GM18951 (cell line): ENCODE measurements around the gene GSKIP.
"Not testable (repeated sequence)": the region's sequence is repeated elsewhere in the genome, so short reads cannot be mapped to it uniquely, and the experiment has no call there.

Experiments
- POLR2A ChIP-seq: IDR thresholded peaks from 4 replicates; pipeline ENCODE4 v1.6.1; 2011; ENCODE audit warnings: mild to moderate bottlenecking; ENCODE audit not compliant: insufficient read length, insufficient read depth; ENCODE audit errors: extremely low read depth
- in situ Hi-C: fragments of 300-500 bp; cut with MboI; formaldehyde crosslinking; loops from one replicate; pipeline ENCODE4 v1.12.0; 2022; ENCODE audit warnings: low sequenced_read_pairs, mixed read lengths, inconsistent platforms; ENCODE audit not compliant: unreplicated experiment

GSKIP gene, protein sequence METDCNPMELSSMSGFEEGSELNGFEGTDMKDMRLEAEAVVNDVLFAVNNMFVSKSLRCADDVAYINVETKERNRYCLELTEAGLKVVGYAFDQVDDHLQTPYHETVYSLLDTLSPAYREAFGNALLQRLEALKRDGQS

DNA sequence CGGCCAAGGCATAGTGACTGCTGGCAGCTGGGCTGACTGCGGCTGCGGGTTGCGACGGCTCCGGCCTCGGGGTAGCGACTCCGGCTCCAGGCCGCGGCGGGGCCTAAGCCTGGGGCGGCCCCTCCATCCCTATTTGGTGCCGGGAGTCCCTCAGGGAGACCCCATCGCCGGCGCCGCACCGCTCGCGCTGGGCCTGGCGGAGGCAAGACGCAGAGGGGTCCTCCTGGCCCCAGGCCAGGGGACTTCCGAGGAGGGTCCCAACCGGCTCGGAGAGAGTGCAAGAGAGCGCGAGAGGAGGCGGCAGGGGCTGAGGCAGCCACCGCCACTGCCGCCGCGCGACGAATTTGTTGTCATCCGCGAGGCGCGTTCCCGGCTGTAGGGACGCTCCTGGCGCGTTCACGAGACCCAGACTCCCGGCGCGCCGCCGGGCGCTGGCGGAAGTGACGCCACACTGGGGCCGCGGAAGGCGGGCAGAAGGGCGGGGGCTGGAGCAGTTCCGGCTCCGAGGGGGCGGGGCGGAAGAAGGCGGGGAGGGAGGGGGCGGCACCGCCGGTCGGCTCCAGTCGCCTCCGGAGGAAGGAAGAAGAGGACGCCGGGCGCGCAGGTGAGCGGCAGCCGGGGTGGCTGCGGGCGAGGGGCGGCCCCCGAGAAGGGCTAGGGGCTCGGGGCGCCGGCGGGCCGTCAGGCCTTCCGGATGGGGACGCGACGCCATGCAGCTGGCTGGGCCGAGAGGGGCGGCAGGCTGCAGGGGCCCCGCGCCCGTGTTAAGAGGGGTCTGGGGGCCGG is at the start of gene GSKIP, which contains the start of gene ATG2B:
Gene GSKIP (plus strand): TSS at position 562 of the 786 bp plus-strand sequence. CDS start 18,722 bp downstream, outside the sequence.
Gene ATG2B (minus strand): TSS at position 377 of the 786 bp plus-strand sequence. CDS start 365 bp downstream, at position 12.
- in situ Hi-C loops = no loop called here
- peak; percentile 82 for TF ChIP-seq POLR2A

DNA sequence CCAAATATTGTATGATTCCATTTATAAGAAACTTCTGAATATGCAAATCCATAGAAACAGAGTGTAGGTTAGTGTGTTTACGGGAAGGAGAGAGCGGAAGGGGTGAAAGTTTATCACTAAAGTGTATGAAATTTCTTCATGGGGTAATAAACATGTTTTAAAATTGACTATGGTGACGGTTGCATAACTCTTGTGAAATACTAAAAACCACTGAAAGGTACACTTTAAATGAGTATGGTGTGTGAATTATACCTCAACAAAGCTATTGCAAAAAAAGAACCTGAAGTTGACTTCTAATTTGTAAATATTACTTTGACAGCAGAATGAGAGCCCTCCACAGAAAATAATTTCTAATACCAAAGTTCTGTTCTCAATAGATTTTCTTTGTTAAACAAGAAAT is 47.2 kb upstream of the GSKIP start:
- in situ Hi-C loops = no loop called here
- no peak for TF ChIP-seq POLR2A

DNA sequence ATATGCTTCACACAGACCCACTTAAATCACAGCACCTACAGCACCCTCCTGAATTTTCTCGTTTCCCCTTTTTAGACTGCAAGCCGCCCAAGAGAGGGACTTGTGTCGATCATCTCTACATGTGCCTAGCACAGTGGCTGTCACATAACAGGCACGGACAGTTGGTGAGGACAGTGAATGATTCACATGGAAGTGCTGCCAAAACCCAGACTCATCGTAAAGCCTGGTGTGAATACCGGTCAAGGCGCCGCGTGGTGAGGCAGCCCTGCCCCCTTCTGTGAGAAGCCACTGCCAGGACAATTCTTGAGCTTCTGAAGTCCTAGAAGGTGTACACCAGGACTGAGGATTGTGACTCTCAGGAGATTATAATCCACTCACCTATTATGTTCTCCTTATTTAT is 44.5 kb upstream of the GSKIP start:
- in situ Hi-C loops = no loop called here
- no peak for TF ChIP-seq POLR2A

DNA sequence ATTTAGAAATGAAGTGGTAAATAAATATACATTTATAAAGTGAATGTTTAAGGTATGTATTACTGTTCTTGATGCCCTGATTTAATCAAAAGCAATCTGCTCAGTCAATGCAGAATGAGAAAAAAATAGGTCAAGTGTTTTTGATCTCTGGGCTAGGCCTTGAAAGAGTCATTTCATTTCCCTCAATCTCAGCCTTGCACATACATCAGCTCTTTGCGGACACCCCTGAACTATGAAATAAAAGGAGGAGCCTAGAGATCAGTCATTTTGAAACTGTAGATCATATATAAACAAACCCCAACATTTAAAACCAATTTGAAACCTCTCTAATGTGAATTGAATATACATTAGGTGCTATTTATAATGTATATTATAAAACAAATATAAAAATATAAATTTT is 42.7 kb upstream of the GSKIP start:
- TF ChIP-seq POLR2A = no peak
- in situ Hi-C loops = no loop called here

DNA sequence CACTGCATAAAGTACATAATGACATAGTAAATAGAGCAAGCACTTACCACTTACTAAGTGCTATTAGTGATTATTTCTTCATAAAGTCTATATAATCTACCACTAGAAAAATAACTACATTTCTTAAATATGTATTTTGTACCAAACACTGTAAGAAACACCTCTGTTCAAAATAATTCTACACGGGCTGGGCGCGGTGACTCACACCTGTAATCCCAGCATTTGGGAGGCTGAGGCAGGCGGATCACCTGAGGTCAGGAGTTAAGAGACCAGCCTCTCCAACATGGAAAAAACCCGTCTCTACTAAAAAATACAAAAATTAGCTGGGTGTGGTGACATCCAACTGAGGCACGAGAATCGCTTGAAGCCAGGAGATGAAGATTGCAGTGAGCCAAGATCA is 39.1 kb upstream of the GSKIP start:
- no peak for TF ChIP-seq POLR2A
- in situ Hi-C loops = no loop called here

DNA sequence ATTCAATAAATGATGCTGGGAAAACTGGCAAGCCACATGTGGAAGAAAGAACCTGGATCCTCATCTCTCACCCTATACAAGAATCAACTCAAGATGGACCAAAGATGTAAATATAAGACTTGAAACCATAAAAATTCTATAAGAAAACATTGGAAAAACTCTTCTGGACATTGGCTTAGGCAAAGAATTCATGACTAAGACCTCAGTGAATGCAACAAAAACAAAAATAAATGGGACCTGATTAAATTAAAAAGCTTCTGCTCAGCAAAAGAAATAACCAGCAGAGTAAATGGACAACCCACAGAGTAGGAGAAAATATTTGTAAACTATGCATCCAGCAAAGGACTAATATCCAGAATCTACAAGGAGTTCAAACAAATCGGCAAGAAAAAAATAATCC is 24.8 kb upstream of the GSKIP start:
- in situ Hi-C loops = no loop called here
- TF ChIP-seq POLR2A = no peak

DNA sequence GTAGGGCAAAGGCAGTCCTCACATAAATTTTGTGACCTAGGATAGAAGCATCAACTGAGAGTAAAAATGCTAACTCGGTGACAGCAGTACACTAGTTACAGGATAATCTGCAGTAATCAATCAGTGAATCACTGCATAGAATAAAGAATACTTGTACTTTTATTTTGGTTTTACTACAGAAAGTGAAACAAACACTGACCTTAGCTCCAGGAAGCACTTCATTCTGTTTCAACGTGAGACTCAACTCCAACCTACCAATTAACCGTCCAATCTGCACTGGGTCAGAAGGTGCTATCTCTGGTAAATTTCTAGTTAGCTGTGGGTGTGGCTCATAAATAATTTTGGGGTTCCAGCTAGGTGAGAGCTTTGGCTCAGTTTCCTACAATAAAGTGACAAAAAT is 22.0 kb upstream of the GSKIP start:
- TF ChIP-seq POLR2A = no peak
- in situ Hi-C loops = no loop called here

DNA sequence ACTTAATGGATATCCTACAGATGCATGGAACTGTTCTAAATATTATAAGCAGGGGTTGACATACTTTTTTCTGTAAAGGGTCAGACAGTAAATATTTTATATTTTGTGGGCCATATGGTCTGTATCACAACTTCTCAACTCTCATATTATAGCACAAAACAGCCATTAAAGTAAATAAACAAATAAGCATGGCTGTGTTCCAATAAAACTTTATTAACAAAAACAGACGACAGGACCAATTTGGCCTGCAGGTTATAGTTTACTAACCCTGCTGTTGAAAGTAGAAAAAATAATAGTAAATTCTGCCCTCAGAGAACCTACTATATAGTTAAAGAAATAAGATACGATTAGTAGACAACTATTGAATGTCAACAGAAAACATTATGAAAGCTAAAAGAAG is 17.7 kb upstream of the GSKIP start:
- in situ Hi-C loops = no loop called here
- TF ChIP-seq POLR2A = no peak

DNA sequence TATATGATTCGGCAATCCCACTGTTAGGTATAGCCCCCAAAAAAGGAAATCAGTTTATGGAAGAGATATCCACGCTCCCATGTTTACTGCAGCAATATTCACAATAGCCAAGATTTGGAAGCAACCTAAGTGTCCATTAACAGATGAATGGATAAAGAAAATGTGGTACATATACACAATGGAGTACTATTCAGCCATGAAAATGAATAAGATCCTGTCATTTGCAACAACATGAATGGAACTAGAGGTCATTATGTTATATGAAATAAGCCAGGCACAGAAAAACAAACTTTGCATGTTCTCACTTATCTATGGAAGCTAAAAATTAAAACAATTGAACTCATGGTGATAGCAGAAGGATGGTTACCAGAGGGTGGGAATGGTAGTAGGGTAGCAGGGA is 15.4 kb upstream of the GSKIP start:
- in situ Hi-C loops = not testable (repeated sequence)

DNA sequence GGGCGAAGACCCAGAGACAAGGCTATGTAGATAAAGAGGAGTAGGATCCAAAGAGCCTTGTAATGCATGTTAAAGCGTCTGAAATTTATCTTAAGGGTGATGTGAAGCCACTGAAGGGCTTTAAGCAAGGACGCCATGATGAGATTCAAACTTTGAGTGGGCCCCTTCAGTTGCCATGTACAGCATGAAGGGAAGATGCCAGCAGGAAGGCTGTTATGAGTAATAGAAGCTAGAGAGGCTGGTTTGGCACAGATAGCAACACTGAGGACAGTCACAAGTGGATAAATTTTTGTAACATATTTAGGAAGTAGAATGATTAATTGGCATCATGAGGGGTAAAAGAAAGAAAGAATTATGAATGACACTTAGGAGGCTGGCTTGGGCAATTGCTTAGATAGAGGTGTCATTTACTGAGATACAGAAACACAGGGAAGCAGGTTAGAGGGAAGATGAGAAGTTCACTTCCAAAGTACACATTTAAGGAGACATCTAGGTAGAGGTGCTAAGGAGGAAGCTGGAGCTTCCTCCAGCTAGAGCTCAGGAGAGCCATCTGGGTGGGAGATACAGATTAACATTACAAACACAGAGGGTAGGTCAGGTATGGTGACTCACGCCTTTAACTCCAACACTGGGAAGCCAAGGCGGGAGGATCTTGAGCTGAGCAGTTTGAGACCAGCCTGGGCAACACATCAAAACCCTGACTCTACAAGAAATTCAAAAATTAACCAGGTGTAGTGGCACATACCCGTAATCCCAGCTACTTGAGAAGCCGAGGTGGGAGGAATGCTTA is 13.8 kb upstream of the GSKIP start:
- in situ Hi-C loops = no loop called here
- no peak for TF ChIP-seq POLR2A

DNA sequence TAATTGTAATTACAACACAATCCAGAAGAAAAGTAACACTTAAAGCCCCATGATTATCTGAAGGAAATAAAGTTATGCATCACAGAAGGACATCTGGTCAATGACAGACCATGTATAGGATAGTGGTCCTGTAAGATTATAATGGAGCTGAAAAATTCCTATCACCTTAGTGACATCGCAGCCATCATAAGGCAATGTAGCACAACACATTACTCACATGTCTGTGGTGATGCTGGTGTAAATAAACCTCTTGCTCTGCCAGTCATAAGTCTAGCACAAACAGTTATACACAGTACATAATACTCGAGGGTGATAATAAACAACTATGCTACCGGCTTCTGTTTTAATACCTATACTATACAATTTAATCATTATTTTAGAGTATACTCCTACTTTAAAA is 11.3 kb upstream of the GSKIP start:
- in situ Hi-C loops = no loop called here
- no peak for TF ChIP-seq POLR2A

DNA sequence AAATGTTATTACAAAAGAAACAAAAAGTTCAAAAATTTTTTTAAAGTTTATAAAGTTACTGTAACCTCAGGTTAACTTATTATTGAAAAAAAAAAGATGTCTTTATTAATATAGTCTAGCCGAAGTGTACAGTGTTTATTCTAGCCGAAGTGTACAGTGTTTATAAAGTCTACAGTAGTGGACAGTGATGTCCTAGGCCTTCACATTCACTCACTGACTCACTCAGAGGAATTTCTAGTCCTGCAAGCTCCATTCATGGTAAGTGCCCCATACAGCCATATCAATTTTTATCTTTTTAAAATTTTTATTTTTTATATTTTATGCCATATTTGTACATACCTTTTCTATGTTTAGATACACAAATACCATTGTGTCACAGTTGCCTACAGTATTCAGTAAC is 10.6 kb upstream of the GSKIP start:
- TF ChIP-seq POLR2A = no peak
- in situ Hi-C loops = no loop called here

DNA sequence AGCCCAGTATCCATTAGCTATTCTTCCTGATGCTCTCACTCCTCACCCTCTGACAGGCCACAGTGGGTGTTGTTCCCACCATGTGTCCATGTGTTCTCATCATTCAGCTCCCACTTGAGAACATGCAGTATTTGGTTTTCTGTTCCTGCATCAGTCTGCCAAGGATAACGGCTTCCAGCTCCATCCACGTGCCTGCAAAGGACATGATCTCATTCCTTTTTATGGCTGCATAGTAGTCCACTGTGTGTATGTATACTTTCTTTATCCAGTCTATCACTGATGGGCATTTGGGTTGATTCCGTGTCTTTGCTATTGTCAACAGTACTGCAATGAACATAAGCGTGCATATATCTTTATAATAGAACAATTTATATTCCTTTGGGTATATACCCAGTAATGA is 9.1 kb upstream of the GSKIP start:
- in situ Hi-C loops = no loop called here
- no peak for TF ChIP-seq POLR2A

DNA sequence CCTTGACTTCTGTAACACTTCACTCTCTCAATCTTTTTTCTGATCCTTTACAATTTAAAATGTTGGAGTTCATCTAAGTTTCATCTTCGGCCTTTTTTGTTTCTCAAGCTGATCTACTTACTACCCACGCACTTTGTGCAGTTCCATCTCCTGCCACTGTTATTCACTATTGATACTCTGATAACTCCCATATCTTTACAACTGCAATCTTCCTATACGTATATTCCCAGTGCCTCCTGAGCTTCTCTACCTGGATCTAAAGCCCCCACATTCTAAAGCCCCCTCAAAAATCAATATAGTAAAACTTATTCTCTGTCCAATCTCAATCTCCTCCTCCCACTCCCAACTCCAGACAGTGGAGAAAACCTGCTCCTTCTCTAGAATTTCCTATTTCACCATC is 6.1 kb upstream of the GSKIP start:
- TF ChIP-seq POLR2A = no peak

More for the DNA sequence above, 6.1 kb upstream of the GSKIP start:
- in situ Hi-C loops = no loop called here
